ENCODE measurements around the gene FOXN1. TPM values are rescaled to one million over a fixed set of nuclear protein-coding genes. Genes with fewer than 3 reads are reported as not detected.

The FOXN1 gene
- total and polyA plus RNA-seq, 4 donors: not detected

DNA sequence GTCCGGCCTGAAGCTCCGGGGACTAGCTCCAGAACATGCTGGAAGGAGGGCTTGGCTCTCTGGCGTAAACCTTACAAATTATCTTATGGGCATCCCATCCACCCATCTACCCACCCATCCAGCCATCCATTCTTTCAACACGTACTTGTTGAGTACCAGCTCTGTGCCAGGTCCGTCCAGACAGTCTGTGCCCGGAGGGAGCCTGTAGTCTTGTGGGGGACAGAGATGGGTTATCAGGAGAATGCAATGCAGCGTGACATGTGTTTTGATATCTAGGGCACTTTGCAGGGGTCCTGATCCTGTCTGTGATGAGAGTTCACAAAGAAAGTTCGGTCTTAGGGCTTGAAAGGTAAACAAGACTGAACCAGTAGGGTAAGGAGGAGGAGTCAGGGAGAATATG lies 36.8 kb upstream of the FOXN1 start:
- Histone ChIP-seq H3K36me3 (ENCODE audit: control insufficient read depth, insufficient read depth, low read length) (no peaks in the 10 kb centered on the region), H3K4me1 (ENCODE audit: control insufficient read depth, insufficient read depth, low read length) (no peaks in the 10 kb centered on the region), H3K4me3 (ENCODE audit: low read depth, low read length) (no peak overlapping the region), H3K27me3 (ENCODE audit: control insufficient read depth, insufficient read depth, low read length) (peaks cover 3% of the 10 kb centered on the region), H3K9me3 (ENCODE audit: control insufficient read depth, insufficient read depth, low read length) (no peaks in the 10 kb centered on the region), H3K27ac (ENCODE audit: low read depth, low read length) (no peak overlapping the region)
- 81% methylated on average over 6 of the region's 8 CpGs for WGBS (ENCODE audit: insufficient coverage)
- no peak for DNase-seq (ENCODE audit: low read depth in 4 of 6, low spot score in 6 of 6)

DNA sequence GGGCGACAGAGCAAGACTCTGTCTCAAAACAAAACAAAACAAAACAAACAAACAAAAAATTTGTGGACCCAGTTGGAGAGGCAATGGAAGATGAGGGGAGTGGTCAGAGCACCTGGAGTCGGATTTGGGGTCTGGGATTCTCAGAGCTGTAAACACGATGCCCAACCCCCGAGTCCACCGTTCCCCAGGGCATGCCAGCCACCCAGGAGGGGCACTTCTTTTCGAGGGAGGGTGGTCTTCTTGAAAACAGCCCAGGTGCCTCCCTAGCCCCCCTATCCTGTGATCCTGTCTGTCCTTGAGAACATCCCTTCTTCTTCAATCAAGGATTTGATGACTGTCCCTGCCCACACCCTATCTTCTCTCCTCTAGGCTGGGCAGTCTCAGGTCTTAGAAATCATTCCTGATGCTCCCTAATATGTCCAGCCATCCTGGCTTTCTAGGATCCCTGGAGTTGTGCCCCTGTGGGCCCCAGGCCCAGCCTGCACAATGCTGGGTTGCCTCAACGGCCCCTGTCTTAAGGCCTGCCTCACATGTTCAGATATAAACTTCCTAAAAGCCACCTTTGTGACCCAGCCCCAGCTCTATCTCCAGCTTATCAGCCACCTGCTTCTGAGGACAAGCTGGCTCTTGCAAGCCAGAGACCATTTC lies 35.8 kb upstream of the FOXN1 start:
- no peak overlapping the region for H3K4me3 ChIP-seq (ENCODE audit: low read depth, low read length)
- no peaks in the 10 kb centered on the region for H3K4me1 ChIP-seq (ENCODE audit: control insufficient read depth, insufficient read depth, low read length)
- peaks cover 3% of the 10 kb centered on the region for H3K27me3 ChIP-seq (ENCODE audit: control insufficient read depth, insufficient read depth, low read length)
- 78% methylated on average over 6 of the region's 7 CpGs for WGBS (ENCODE audit: insufficient coverage)
- H3K36me3 ChIP-seq (ENCODE audit: control insufficient read depth, insufficient read depth, low read length): no peaks in the 10 kb centered on the region
- no peaks in the 10 kb centered on the region for H3K9me3 ChIP-seq (ENCODE audit: control insufficient read depth, insufficient read depth, low read length)
- no peak overlapping the region for H3K27ac ChIP-seq (ENCODE audit: low read depth, low read length)
- no peak for DNase-seq (ENCODE audit: low read depth in 4 of 6, low spot score in 6 of 6)

DNA sequence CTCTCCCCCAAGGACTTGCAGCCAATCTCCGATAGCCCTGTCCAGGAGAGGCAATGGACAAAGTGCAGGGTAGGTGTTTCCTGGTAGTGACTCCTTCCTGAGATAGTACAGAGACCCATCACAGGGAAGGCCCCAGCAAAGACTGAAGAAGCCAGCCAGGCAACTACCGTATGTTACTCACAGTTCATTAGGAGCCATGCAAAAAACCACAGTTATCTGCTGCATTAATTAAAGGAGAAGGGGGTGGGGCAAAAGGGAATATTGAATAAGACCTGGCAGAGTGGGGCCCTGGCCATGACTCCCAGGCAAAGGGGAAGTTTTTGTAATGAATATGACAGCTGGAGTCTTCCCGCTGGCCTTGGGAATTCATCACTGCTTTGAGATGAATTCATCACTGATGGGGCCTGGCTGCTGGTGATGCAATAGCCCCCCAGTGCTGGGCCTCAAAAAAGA lies 35.2 kb upstream of the FOXN1 start:
- H3K36me3 ChIP-seq (ENCODE audit: control insufficient read depth, insufficient read depth, low read length): no peaks in the 10 kb centered on the region
- peaks cover 3% of the 10 kb centered on the region for H3K27me3 ChIP-seq (ENCODE audit: control insufficient read depth, insufficient read depth, low read length)
- no peaks in the 10 kb centered on the region for H3K4me1 ChIP-seq (ENCODE audit: control insufficient read depth, insufficient read depth, low read length)
- H3K4me3 ChIP-seq (ENCODE audit: low read depth, low read length): no peak overlapping the region
- DNase-seq (ENCODE audit: low read depth in 4 of 6, low spot score in 6 of 6): no peak
- H3K9me3 ChIP-seq (ENCODE audit: control insufficient read depth, insufficient read depth, low read length): no peaks in the 10 kb centered on the region
- 72% methylated on average over 1 of the region's 3 CpGs for WGBS (ENCODE audit: insufficient coverage)
- H3K27ac ChIP-seq (ENCODE audit: low read depth, low read length): no peak overlapping the region

DNA sequence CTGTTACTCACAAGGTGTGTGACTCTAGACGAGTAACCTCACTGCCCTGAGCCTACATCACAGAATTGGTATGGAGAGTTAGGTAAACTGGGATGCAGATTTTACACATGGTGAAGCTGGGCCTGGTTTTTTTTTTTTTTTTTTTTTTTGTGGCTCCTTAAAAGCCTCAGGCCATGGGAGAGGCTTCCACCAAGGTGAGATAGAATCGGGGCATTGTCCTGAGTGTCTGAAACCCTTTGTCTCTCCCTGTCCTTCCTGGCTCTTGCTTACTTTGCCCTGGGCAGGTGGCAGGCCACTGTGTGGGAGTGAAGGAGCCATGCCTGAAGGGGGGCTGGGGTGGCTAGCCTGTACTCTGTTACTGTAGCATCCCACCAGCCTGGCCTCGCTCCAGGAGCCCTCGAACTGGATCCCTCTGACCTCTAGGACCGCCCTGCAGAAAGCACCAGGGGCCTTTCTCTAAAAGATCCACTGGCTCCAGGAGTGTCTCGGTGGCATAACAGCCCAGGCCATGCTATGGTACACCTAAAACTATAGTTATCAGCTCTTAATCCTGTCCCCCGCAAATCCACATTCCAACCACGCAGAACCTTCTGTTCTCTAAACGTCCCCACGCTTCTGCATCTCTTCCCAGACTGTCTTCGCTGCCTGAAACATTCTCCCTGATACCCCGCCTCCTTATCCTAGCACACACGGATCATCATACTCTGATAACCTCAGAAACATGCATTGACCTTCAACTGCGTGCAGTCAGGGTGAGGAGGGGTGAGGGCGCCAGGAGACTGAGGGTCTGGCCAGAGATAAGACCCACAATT lies 34.4 kb upstream of the FOXN1 start:
- WGBS (ENCODE audit: insufficient coverage): 83% methylated on average over 11 of the region's 15 CpGs
- H3K4me3 ChIP-seq (ENCODE audit: low read depth, low read length): no peak overlapping the region
- H3K27ac ChIP-seq (ENCODE audit: low read depth, low read length): no peak overlapping the region
- no peaks in the 10 kb centered on the region for H3K27me3 ChIP-seq (ENCODE audit: control insufficient read depth, insufficient read depth, low read length)
- no peaks in the 10 kb centered on the region for H3K36me3 ChIP-seq (ENCODE audit: control insufficient read depth, insufficient read depth, low read length)
- no peaks in the 10 kb centered on the region for H3K9me3 ChIP-seq (ENCODE audit: control insufficient read depth, insufficient read depth, low read length)
- H3K4me1 ChIP-seq (ENCODE audit: control insufficient read depth, insufficient read depth, low read length): no peaks in the 10 kb centered on the region
- DNase-seq (ENCODE audit: low read depth in 4 of 6, low spot score in 6 of 6): no peak

DNA sequence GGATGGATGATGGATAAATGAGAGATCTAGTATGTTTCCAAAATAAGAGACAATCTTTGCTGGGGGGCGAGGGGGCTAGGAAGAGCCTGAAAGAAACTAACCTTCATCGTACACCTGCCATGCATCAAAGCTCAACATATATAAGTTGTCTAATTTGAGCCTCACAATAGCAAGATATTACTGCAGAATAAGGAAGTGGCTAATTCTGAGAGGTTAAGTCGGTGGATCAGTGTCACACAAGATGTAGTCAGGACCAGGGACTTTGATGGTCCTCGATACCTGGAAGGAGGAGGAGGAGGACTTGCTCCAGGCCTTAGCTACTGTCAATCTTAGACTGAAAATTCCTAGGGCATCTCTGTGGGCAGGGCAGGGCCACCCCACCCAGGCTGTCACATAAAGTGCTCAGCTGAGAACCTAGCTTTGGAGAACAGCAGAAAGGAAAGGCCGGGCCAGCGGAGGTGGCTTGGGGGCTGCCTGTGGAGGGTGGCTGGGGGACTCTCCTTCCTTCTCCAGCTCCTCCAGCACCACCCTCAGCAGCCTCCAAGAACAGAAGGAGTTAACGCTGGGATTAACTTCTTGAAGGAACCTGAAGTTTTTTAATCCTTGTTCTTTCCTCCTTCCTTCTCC lies 33.2 kb upstream of the FOXN1 start:
- Histone ChIP-seq H3K9me3 (ENCODE audit: control insufficient read depth, insufficient read depth, low read length) (no peaks in the 10 kb centered on the region), H3K27me3 (ENCODE audit: control insufficient read depth, insufficient read depth, low read length) (no peaks in the 10 kb centered on the region), H3K36me3 (ENCODE audit: control insufficient read depth, insufficient read depth, low read length) (no peaks in the 10 kb centered on the region), H3K4me1 (ENCODE audit: control insufficient read depth, insufficient read depth, low read length) (no peaks in the 10 kb centered on the region), H3K4me3 (ENCODE audit: low read depth, low read length) (no peak overlapping the region), H3K27ac (ENCODE audit: low read depth, low read length) (no peak overlapping the region)
- 89% methylated on average over 3 of the region's 7 CpGs for WGBS (ENCODE audit: insufficient coverage)
- DNase-seq (ENCODE audit: low read depth in 4 of 6, low spot score in 6 of 6): no peak

DNA sequence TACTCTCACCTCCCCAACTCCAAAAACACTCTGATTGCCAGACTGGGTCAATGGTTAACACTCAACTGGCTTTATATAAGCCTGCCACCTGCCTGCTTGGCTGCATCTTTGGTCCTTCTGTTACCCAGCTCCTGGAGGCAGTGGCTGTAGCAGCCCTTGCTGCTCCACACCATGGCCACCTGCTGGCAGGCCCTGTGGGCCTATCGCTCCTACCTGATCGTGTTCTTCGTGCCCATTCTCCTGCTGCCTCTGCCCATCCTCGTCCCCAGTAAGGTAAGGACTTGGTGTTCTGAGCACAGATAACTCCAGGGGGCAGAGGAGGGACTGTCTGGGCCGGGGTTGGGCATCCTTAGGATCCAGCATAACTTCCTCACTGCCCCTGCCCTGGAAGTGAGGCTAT lies 32.6 kb upstream of the FOXN1 start, which contains the start of gene SLC13A2:
TSS of gene SLC13A2 (plus strand) at position 103 of the 400 bp plus-strand sequence. CDS start at position 172, 69 bp downstream.
- H3K9me3 ChIP-seq (ENCODE audit: control insufficient read depth, insufficient read depth, low read length): no peaks in the 10 kb centered on the region
- H3K36me3 ChIP-seq (ENCODE audit: control insufficient read depth, insufficient read depth, low read length): no peaks in the 10 kb centered on the region
- WGBS (ENCODE audit: insufficient coverage): 84% methylated on average over 4 of the region's 5 CpGs
- no peak within 1 kb of the TSS for H3K27ac ChIP-seq (ENCODE audit: low read depth, low read length)
- no peaks in the 10 kb centered on the region for H3K4me1 ChIP-seq (ENCODE audit: control insufficient read depth, insufficient read depth, low read length)
- no peak within 1 kb of the TSS for H3K4me3 ChIP-seq (ENCODE audit: low read depth, low read length)
- DNase-seq (ENCODE audit: low read depth in 4 of 6, low spot score in 6 of 6): no peak
- H3K27me3 ChIP-seq (ENCODE audit: control insufficient read depth, insufficient read depth, low read length): no peaks in the 10 kb centered on the region

DNA sequence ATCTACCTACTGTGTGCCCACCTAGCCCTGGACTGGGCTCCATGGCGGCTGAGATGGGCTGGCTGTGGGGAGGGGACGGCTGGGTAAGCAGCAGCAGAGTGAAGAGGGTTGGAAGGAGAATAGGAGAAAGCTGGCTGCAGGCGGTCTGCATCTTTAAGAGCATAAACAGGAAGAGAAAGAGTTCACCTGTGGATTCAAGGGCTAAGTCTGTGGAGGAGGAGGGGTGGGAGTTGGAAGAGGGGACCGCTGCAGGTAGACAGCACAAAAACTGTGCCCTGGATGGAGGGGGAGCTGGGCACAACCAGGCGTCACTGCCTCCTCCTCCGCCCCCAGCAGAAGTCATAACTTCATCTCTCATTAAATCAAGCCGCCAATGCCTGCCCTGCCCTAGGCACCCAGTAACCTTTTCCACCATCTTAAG lies 32.0 kb upstream of the FOXN1 start:
- Histone ChIP-seq H3K4me3 (ENCODE audit: low read depth, low read length) (no peak overlapping the region), H3K36me3 (ENCODE audit: control insufficient read depth, insufficient read depth, low read length) (no peaks in the 10 kb centered on the region), H3K9me3 (ENCODE audit: control insufficient read depth, insufficient read depth, low read length) (no peaks in the 10 kb centered on the region), H3K27ac (ENCODE audit: low read depth, low read length) (no peak overlapping the region), H3K4me1 (ENCODE audit: control insufficient read depth, insufficient read depth, low read length) (no peaks in the 10 kb centered on the region), H3K27me3 (ENCODE audit: control insufficient read depth, insufficient read depth, low read length) (no peaks in the 10 kb centered on the region)
- DNase-seq (ENCODE audit: low read depth in 4 of 6, low spot score in 6 of 6): no peak
- 76% methylated on average over 3 of the region's 7 CpGs for WGBS (ENCODE audit: insufficient coverage)

DNA sequence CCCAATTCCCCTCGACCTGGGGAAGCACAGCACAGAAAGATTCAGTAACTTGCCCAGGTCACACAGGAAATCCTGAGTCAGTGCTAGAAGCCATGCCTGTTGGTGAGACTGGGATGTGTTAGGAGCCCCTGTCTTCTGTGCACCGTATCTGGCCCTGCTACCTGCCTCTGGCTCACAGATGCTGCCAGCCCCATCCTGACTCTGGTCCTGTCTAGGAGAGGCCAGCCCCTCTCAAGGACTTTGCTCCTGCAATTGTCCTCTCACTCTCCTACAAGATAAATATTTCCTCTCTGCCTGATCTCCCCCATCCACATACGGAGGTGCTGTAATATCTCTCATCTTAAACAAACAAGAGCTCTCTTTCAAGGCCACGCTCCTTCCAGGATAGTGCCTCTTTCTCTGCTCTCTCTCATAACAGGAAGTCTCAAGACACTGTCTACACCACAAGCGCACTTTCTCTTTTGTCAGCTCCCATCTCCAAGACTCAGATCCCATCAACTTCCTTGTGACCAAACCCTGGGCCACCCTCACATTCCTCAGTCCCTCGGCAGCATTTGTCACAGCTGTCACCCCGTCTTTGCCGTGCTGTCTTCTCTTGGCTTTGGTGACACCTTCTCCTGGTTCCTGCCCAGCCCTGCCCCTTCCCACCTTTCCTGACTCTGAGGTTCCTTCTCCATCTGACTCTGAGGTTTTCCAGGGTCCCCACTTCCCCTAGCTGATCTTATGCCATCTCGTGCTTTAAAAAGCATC lies 30.8 kb upstream of the FOXN1 start:
- Histone ChIP-seq H3K4me3 (ENCODE audit: low read depth, low read length) (no peak overlapping the region), H3K27me3 (ENCODE audit: control insufficient read depth, insufficient read depth, low read length) (no peaks in the 10 kb centered on the region), H3K27ac (ENCODE audit: low read depth, low read length) (no peak overlapping the region), H3K9me3 (ENCODE audit: control insufficient read depth, insufficient read depth, low read length) (no peaks in the 10 kb centered on the region), H3K4me1 (ENCODE audit: control insufficient read depth, insufficient read depth, low read length) (no peaks in the 10 kb centered on the region), H3K36me3 (ENCODE audit: control insufficient read depth, insufficient read depth, low read length) (no peaks in the 10 kb centered on the region)
- WGBS (ENCODE audit: insufficient coverage): 72% methylated on average over 9 of the region's 9 CpGs
- no peak for DNase-seq (ENCODE audit: low read depth in 4 of 6, low spot score in 6 of 6)

DNA sequence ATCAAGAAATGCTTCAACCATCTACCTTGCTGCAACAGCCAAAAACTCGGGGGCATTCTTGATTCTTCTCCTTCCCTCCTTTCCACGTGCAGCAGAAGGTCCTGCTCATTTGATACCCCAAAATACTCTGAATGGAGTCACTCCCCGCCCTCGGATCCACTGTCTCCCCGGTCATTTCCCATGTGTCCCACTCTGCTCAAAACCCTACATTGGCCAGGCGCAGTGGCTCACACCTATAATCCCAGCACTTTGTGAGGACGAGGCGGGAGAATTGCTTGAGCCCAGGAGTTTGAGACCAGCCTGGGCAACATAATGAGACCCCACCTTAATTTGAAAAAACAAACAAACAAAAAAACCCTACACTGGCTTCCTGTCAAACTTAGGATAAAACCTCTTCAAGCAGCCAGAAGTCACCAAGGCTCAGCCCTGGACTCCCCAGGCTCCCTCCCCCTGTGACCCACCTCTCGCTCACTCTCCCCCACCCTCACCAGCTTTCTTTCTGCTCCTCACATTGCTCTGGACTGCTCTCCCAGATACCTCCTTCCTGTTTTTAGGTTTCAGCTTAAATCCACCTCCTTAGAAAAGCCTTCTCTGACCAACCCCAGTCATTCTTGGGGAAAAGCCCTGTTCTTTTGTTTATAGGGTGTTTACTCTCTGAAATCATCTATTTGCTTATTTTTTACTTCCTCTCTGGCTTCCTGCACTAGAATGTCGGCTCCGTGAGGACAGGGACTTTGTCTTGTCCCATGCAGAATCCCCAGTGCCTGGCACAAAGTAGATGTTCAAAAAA lies 29.9 kb upstream of the FOXN1 start:
- Histone ChIP-seq H3K4me1 (ENCODE audit: control insufficient read depth, insufficient read depth, low read length) (no peaks in the 10 kb centered on the region), H3K27me3 (ENCODE audit: control insufficient read depth, insufficient read depth, low read length) (no peaks in the 10 kb centered on the region), H3K36me3 (ENCODE audit: control insufficient read depth, insufficient read depth, low read length) (no peaks in the 10 kb centered on the region), H3K9me3 (ENCODE audit: control insufficient read depth, insufficient read depth, low read length) (no peaks in the 10 kb centered on the region), H3K27ac (ENCODE audit: low read depth, low read length) (no peak overlapping the region), H3K4me3 (ENCODE audit: low read depth, low read length) (no peak overlapping the region)
- DNase-seq (ENCODE audit: low read depth in 4 of 6, low spot score in 6 of 6): no peak
- WGBS (ENCODE audit: insufficient coverage): 87% methylated on average over 11 of the region's 11 CpGs
